A549 (cell line): ENCODE measurements around the gene CFAP43. TPM values are rescaled to one million over a fixed set of nuclear protein-coding genes. Genes with fewer than 3 reads are reported as not detected.

Source experiments
- ATAC-seq, 2 experiments: fragments of 200-7000 bp in 1 of 2; fragments of >200 bp in 1 of 2; cut with Nextera tagmentation in 1 of 2; cut with Tn5 transposase in 1 of 2; 3 replicates each; pipeline versions ENCODE4 v1.8.0 to v1.9.1; 2018 to 2020; ENCODE audit warnings: mild to moderate bottlenecking in 1 of 2, moderate library complexity in 1 of 2
- CTCF ChIA-PET: fragments of 300-600 bp; sonication (Branson Sonifier 250); formaldehyde crosslinking; extraction: SDS; loops from one replicate; lab custom pipeline; 2021; ENCODE audit warnings: antibody characterized with exemption, inconsistent platforms; lab: Yijun Ruan, JAX
- POLR2A ChIA-PET: fragments of 350-600 bp; formaldehyde crosslinking; extraction: SDS; loops from one replicate; lab custom pipeline; 2021; ENCODE audit warnings: antibody characterized with exemption, inconsistent platforms; lab: Yijun Ruan, JAX
- DNase-seq, 2 experiments: peaks; one replicate each; pipeline versions ENCODE4 v3.0.0 to v3.0.0-alpha.2; 2011 to 2016; ENCODE audit warnings: low read depth in 1 of 2, low spot score in 1 of 2
- FAIRE-seq: peaks from 2 replicates; lab custom pipeline; 2011; peaks lifted over from hg19 to GRCh38; lab: Jason Lieb, UNC
- H3K27ac ChIP-seq, 2 experiments: fragments of >200 bp; sonication (Bioruptor Twin); formaldehyde crosslinking; 3 replicates each; pipeline ENCODE4 v1.5.1; 2016 to 2017
- H3K4me1 ChIP-seq: fragments of >200 bp; sonication (Bioruptor Twin); formaldehyde crosslinking; 3 replicates; pipeline ENCODE4 v1.6.1; 2016
- H3K4me2 ChIP-seq: fragments of >200 bp; sonication (Bioruptor Twin); formaldehyde crosslinking; 3 replicates; pipeline ENCODE4 v1.6.1; 2016
- H3K4me3 ChIP-seq: fragments of >200 bp; sonication (Bioruptor Twin); formaldehyde crosslinking; 3 replicates; pipeline ENCODE4 v1.5.1; 2016
- H3K9me3 ChIP-seq: fragments of >200 bp; sonication (Bioruptor Twin); formaldehyde crosslinking; 3 replicates; pipeline ENCODE4 v1.6.1; 2016
- ATOH8 ChIP-seq: fragments of 250-450 bp; sonication (Bioruptor Pico); IDR thresholded peaks from 2 replicates; pipeline ENCODE4 v1.5.0; 2020; ENCODE audit warnings: low read depth, mild to moderate bottlenecking, moderate library complexity
- CHD2 ChIP-seq: fragments of 150-350 bp; IDR thresholded peaks from 2 replicates; pipeline ENCODE4 v1.6.1; 2014; ENCODE audit warnings: low read length; ENCODE audit not compliant: partially characterized antibody
- EHF ChIP-seq: fragments of 250-450 bp; sonication (Bioruptor Pico); IDR thresholded peaks from 2 replicates; pipeline ENCODE4 v1.5.0; 2020; ENCODE audit warnings: mild to moderate bottlenecking
- FOSB ChIP-seq: fragments of 250-450 bp; sonication (Bioruptor Pico); IDR thresholded peaks from 2 replicates; pipeline ENCODE4 v1.5.0; 2020; ENCODE audit warnings: mild to moderate bottlenecking, moderate library complexity
- FOSL2 ChIP-seq, 2 experiments: fragments of 450-650 bp in 1 of 2; fragments of >200 bp in 1 of 2; sonication (Bioruptor Twin) in 1 of 2; formaldehyde crosslinking; IDR thresholded peaks; 2 replicates each; pipeline versions ENCODE4 v1.5.0 to v1.6.1; 2016 to 2020; ENCODE audit warnings: mild to moderate bottlenecking in 1 of 2, moderate library complexity in 1 of 2
- FOXS1 ChIP-seq: fragments of 250-450 bp; sonication (Bioruptor Pico); IDR thresholded peaks from 2 replicates; pipeline ENCODE4 v1.5.0; 2020; ENCODE audit warnings: mild to moderate bottlenecking, moderate library complexity
- HES2 ChIP-seq: fragments of >200 bp; sonication (Bioruptor Twin); formaldehyde crosslinking; IDR thresholded peaks from 2 replicates; pipeline ENCODE4 v1.6.1; 2016
- HOXB5 ChIP-seq: fragments of 250-450 bp; sonication (Bioruptor Pico); IDR thresholded peaks from 2 replicates; pipeline ENCODE4 v1.5.0; 2020; ENCODE audit warnings: mild to moderate bottlenecking, moderate library complexity
- KDM5A ChIP-seq: fragments of 200-600 bp; sonication (generic); IDR thresholded peaks from 2 replicates; pipeline ENCODE4 v1.6.1; 2016; ENCODE audit warnings: antibody characterized with exemption, mild to moderate bottlenecking
- RARB ChIP-seq: fragments of 250-450 bp; sonication (Bioruptor Pico); IDR thresholded peaks from 2 replicates; pipeline ENCODE4 v1.8.0; 2021; ENCODE audit warnings: mild to moderate bottlenecking, moderate library complexity
- RCOR1 ChIP-seq: fragments of 150-350 bp; IDR thresholded peaks from 2 replicates; pipeline ENCODE4 v1.6.1; 2014; ENCODE audit warnings: antibody characterized with exemption, low read length, low read depth
- REST ChIP-seq: fragments of 200-600 bp; sonication (generic); IDR thresholded peaks from 2 replicates; pipeline ENCODE4 v1.6.1; 2016; ENCODE audit warnings: antibody characterized with exemption, mild to moderate bottlenecking, moderate library complexity
- RFX5 ChIP-seq: fragments of 450-650 bp; IDR thresholded peaks from 2 replicates; pipeline ENCODE4 v1.7.1; 2014; ENCODE audit warnings: antibody characterized with exemption, mild to moderate bottlenecking, moderate library complexity
- SREBF2 ChIP-seq: fragments of 450-650 bp; IDR thresholded peaks from 2 replicates; pipeline ENCODE4 v1.6.1; 2014; ENCODE audit warnings: mild to moderate bottlenecking, moderate library complexity
- TFCP2L1 ChIP-seq: fragments of 250-450 bp; sonication (Bioruptor Pico); IDR thresholded peaks from 2 replicates; pipeline ENCODE4 v1.5.0; 2021; ENCODE audit warnings: mild to moderate bottlenecking
- TP53 ChIP-seq: fragments of 250-450 bp; sonication (Bioruptor Pico); IDR thresholded peaks from 2 replicates; pipeline ENCODE4 v1.5.0; 2021; ENCODE audit warnings: mild to moderate bottlenecking, moderate library complexity
- ZC3H11A ChIP-seq: fragments of 450-650 bp; IDR thresholded peaks from 2 replicates; pipeline ENCODE4 v1.6.1; 2014; ENCODE audit warnings: antibody characterized with exemption, mild to moderate bottlenecking
- ZSCAN20 ChIP-seq: fragments of 250-450 bp; sonication (Bioruptor Pico); IDR thresholded peaks from 2 replicates; pipeline ENCODE4 v1.8.0; 2022; ENCODE audit warnings: mild to moderate bottlenecking, moderate library complexity
- WGBS: methylation state at CpG from one replicate; pipeline ENCODE4 v1.1.6; 2017; ENCODE audit errors: missing lambda C conversion rate; 5-methylcytosine and 5-hydroxymethylcytosine counted together
- polyA plus RNA-seq, 4 experiments: library from polyadenylated mRNA; depleted of rRNA in 3 of 4; stranded (reverse); fragments of >200 nt; fragmentation: RNase III in 1 of 4; extraction: RNeasy Plus Mini Kit Qiagen cat#74134 plus additional on column Dnase treatment in 1 of 4; gene quantifications; 2 replicates in 3 of 4; 3 replicates in 1 of 4; pipeline ENCODE4 v1.2.3, GENCODE V29; 2011 to 2017

Gene CFAP43
- polyA plus RNA-seq, 2 of the 4 experiments (the other 2 are of a cell fraction) = 0.31 to 0.75 TPM

GRCh38 chr10:104199567-104199966 lies 32.6 kb downstream of the CFAP43 start:
- Histone ChIP-seq H3K27ac (no peak overlapping the region), H3K4me2 (0 out of 3 replicates have a peak overlapping the region, but pooled peaks have one; percentile 11), H3K4me3 (no peak overlapping the region)
- TF ChIP-seq TP53 (CRISPR knock-in tag) (no peak), RARB (CRISPR knock-in tag) (no peak), KDM5A (no peak), REST (no peak), CHD2 (no peak), FOSL2 (IDR thresholded peaks at IDR 0.05) (no peak), FOSL2 (CRISPR knock-in tag; IDR thresholded peaks at IDR 0.05) (no peak), TFCP2L1 (no peak)
- TF ChIP-seq, all 56 proteins: peak for 0
- ChIA-PET POLR2A (no interaction called here), CTCF (interaction anchor here (2.4 kb wide), 1 partner anchor 11 kb away, joined by 8 read pairs; no protein-coding TSS in a partner anchor)
- no peak for FAIRE-seq
- Histone ChIP-seq H3K4me1 (peaks cover 10% of the 10 kb centered on the region), H3K9me3 (no peaks in the 10 kb centered on the region)
- no peak for ATAC-seq
- 33% methylated on average over 2 of the region's 2 CpGs for WGBS
- no peak for DNase-seq

- Histone ChIP-seq H3K4me1 (peaks cover 10% of the 10 kb centered on the region), H3K27ac (no peak overlapping the region), H3K9me3 (no peaks in the 10 kb centered on the region), H3K4me2 (peak overlapping the region; percentile 45), H3K4me3 (no peak overlapping the region)
- no peak for DNase-seq
- ChIA-PET POLR2A (no interaction called here), CTCF (no interaction called here)
- no peak for TF ChIP-seq FOSL2 (IDR thresholded peaks at IDR 0.05)
- TF ChIP-seq FOSL2 (CRISPR knock-in tag; IDR thresholded peaks at IDR 0.05) = peak; percentile 71
- no peak for TF ChIP-seq FOXS1
- FAIRE-seq = no peak
- WGBS = 5% methylated on average over 2 of the region's 2 CpGs
- no peak for ATAC-seq
These were observed 34.8 kb downstream of the CFAP43 start for GRCh38 chr10:104197364-104197763.

GRCh38 chr10:104195706-104196105 lies 36.5 kb downstream of the CFAP43 start:
- TF ChIP-seq SREBF2 = no peak
- H3K4me1 ChIP-seq = peaks cover 10% of the 10 kb centered on the region
- no peak overlapping the region for H3K4me2 ChIP-seq
- H3K27ac ChIP-seq = no peak overlapping the region
- no peak for FAIRE-seq
- no peaks in the 10 kb centered on the region for H3K9me3 ChIP-seq
- 53% methylated on average over 2 of the region's 2 CpGs for WGBS
- POLR2A ChIA-PET = no interaction called here
- no peak for DNase-seq
- no peak for ATAC-seq
- CTCF ChIA-PET = no interaction called here
- H3K4me3 ChIP-seq = no peak overlapping the region

GRCh38 chr10:104193787-104194186 lies 38.4 kb downstream of the CFAP43 start:
- ATAC-seq = no peak
- TF ChIP-seq RCOR1 = no peak
- TF ChIP-seq FOSB = no peak
- TF ChIP-seq ZSCAN20 = no peak
- TF ChIP-seq EHF = no peak
- TF ChIP-seq RFX5 = no peak
- TF ChIP-seq ATOH8 (CRISPR knock-in tag) = no peak
- TF ChIP-seq ZC3H11A = no peak
- no peak for TF ChIP-seq CHD2
- TF ChIP-seq KDM5A = no peak
- no peak for TF ChIP-seq HES2
- no peak for TF ChIP-seq HOXB5 (CRISPR knock-in tag)
- no peak for TF ChIP-seq FOSL2 (IDR thresholded peaks at IDR 0.05)
- TF ChIP-seq FOSL2 (CRISPR knock-in tag; IDR thresholded peaks at IDR 0.05) = no peak
- CTCF ChIA-PET = no interaction called here

More at GRCh38 chr10:104193787-104194186, 38.4 kb downstream of the CFAP43 start:
- DNase-seq = no peak
- Histone ChIP-seq H3K9me3 (no peaks in the 10 kb centered on the region), H3K4me3 (no peak overlapping the region), H3K27ac (no peak overlapping the region), H3K4me1 (peaks cover 10% of the 10 kb centered on the region), H3K4me2 (no peak overlapping the region)
- 64% methylated on average over 17 of the region's 17 CpGs for WGBS
- FAIRE-seq = no peak
- POLR2A ChIA-PET = no interaction called here
